Breast epithelium (tissue), 3 donors: Measurements from ENCODE around the gene APOL6.

ENCODE experiments used
- POLR2A ChIP-seq: fragments of 450-650 bp; IDR thresholded peaks from one replicate; pipeline ENCODE4 v1.6.1; 2016; ENCODE audit warnings: antibody characterized with exemption, mild to moderate bottlenecking, moderate library complexity
- POLR2AphosphoS5 ChIP-seq, 3 donors: sonication (generic); formaldehyde crosslinking; IDR thresholded peaks; one replicate each; pipeline ENCODE4 v1.6.1; 2017; ENCODE audit warnings: antibody characterized with exemption in 3 of 3

DNA sequence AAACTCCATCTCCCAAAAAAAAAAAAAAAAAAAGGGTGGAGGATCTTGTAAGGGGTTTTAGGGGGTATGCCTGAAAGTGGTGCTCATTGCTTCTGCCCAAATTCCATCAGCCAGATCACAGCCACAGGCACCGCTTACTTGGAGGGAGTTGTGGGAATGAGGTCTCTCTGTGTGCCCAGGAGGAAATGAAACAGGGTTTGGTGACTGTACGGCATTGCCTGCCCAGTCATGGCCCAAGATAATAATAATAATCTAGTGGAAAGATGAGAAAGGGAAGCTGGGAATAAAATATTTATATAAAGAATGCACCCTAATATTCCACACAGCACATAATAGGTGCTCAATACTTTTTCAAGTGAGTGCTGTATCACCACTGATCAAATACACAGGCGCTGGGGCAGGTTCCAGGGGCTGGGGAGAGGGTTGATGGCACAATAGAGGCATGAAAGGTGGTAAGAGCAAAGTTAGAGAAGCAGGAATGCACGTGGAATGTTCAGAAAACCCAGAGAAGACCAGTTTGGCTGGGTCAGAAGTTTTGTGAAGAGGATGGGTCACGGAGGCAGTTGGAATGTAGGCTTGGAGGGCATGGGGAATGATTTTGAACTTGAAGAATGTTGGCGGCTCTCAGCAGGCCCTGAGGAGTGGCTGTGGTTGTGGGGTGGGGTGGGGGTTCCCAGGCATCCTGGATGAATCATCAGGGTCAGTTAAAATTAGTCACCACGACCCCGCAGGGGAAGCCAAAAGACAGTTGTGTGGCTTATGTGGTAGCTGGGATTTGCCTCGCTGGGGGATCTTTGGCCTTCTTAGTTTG is 18.6 kb upstream of the APOL6 start:
- TF ChIP-seq POLR2A (no peak), POLR2AphosphoS5 (IDR thresholded peaks at IDR 0.05) (peak; percentile 34 to 65 (median 61))
